Measurements from ENCODE around the gene EHMT1. TPM values are rescaled to one million over a fixed set of nuclear protein-coding genes. Genes with fewer than 3 reads are reported as not detected.
A peak's percentile ranks its signal among the peaks of the same experiment; 100 is the strongest.

EHMT1 gene
- total RNA-seq, 1 donor = 56.6 TPM

DNA sequence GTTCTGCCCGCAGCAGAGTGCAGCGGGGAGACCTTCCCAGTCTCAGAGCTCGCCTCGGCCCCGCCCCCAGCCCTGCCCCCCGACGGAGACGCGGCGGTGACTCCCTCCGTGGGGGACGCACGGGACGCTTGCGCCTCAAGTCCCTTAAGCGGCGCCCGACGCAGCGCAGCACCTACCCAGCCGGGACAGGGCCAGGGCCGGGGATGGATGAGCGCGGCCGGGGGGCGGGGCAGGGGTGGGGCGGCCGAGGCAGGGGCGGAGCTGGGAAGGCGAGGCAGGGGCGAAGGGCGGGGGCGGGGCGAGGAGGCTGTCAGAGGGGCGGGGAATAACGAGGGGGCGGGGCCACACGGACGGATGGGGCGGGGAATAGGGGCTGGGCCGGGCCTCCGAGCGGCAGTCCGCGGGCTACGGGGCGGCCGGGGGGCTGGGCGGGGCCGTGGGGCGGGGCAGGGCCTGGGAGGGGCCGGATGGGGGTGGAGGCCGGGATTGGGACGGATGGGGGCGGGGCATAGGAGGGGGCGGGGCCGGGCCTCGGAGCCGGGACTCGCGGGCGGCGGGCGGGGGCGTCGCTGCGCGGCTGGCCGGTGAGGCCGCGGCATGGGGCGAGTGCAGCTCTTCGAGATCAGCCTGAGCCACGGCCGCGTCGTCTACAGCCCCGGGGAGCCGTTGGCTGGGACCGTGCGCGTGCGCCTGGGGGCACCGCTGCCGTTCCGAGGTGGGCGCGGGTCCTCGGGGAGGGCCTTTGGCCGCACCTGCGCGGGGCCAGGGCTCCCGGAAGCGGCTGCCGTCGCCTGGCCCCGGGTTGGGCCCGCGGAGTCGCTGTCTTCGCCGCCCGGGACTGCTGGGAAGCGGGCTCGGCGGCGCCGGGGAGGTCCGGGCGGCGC lies 13.4 kb upstream of the EHMT1 start, which contains the start of gene ARRDC1:
ARRDC1 (plus strand) TSS at position 566 of the 884 bp plus-strand sequence; CDS start at position 598, 32 bp downstream.
- no peaks in the 10 kb centered on the region for H3K27me3 ChIP-seq (ENCODE audit: insufficient read depth, low read length)
- H3K4me1 ChIP-seq (ENCODE audit: insufficient read depth, low read length) = peaks cover 50% of the 10 kb centered on the region
- peak within 1 kb of the TSS; percentile 71 for H3K4me3 ChIP-seq (ENCODE audit: low read length)
- no peaks in the 10 kb centered on the region for H3K9me3 ChIP-seq (ENCODE audit: low read depth, low read length)

- Histone ChIP-seq H3K4me1 (ENCODE audit: insufficient read depth, low read length) (peaks cover 54% of the 10 kb centered on the region), H3K9me3 (ENCODE audit: low read depth, low read length) (no peaks in the 10 kb centered on the region), H3K27me3 (ENCODE audit: insufficient read depth, low read length) (no peaks in the 10 kb centered on the region), H3K4me3 (ENCODE audit: low read length) (peak overlapping the region; percentile 71)
These were observed 12.7 kb upstream of the EHMT1 start for GRCh38 chr9:137606005-137606621.

- no peaks in the 10 kb centered on the region for H3K27me3 ChIP-seq (ENCODE audit: insufficient read depth, low read length)
- H3K4me3 ChIP-seq (ENCODE audit: low read length) = peak overlapping the region; percentile 71
- H3K4me1 ChIP-seq (ENCODE audit: insufficient read depth, low read length) = peaks cover 60% of the 10 kb centered on the region
- H3K9me3 ChIP-seq (ENCODE audit: low read depth, low read length) = no peaks in the 10 kb centered on the region
These were observed 12.1 kb upstream of the EHMT1 start for GRCh38 chr9:137606734-137607138.

- Histone ChIP-seq H3K27me3 (ENCODE audit: insufficient read depth, low read length) (no peaks in the 10 kb centered on the region), H3K4me3 (ENCODE audit: low read length) (peak overlapping the region; percentile 71), H3K4me1 (ENCODE audit: insufficient read depth, low read length) (peaks cover 62% of the 10 kb centered on the region)
These were observed 11.5 kb upstream of the EHMT1 start for GRCh38 chr9:137607141-137607857.

DNA sequence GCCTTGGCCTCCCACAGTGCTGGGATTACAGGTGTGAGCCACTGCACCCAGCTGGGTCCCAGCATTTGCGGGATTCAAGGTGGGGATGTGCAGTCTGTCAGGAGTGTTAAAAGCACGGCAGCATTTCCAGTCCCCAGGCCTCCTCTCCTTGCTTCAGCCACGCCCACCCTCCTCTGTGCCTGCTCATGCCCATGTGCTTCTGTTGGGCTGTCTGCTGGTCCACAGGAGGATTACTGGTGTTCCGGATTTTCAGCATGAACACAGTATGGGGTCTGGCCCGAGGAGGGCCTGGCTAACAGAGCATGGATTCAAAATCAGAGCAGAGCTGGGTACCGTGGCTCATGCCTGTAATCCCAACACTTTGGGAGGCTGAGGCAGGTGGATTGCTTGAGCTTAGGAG lies 7.9 kb upstream of the EHMT1 start:
- Histone ChIP-seq H3K4me1 (ENCODE audit: insufficient read depth, low read length) (peaks cover 58% of the 10 kb centered on the region), H3K4me3 (ENCODE audit: low read length) (no peak overlapping the region), H3K27me3 (ENCODE audit: insufficient read depth, low read length) (no peaks in the 10 kb centered on the region), H3K9me3 (ENCODE audit: low read depth, low read length) (no peaks in the 10 kb centered on the region)

More at GRCh38 chr9:137607141-137607857, 11.5 kb upstream of the EHMT1 start:
- H3K9me3 ChIP-seq (ENCODE audit: low read depth, low read length) = no peaks in the 10 kb centered on the region

GRCh38 chr9:137611623-137612609 lies 6.9 kb upstream of the EHMT1 start:
- no peaks in the 10 kb centered on the region for H3K27me3 ChIP-seq (ENCODE audit: insufficient read depth, low read length)
- no peaks in the 10 kb centered on the region for H3K9me3 ChIP-seq (ENCODE audit: low read depth, low read length)
- H3K4me1 ChIP-seq (ENCODE audit: insufficient read depth, low read length) = peaks cover 50% of the 10 kb centered on the region
- no peak overlapping the region for H3K4me3 ChIP-seq (ENCODE audit: low read length)

DNA sequence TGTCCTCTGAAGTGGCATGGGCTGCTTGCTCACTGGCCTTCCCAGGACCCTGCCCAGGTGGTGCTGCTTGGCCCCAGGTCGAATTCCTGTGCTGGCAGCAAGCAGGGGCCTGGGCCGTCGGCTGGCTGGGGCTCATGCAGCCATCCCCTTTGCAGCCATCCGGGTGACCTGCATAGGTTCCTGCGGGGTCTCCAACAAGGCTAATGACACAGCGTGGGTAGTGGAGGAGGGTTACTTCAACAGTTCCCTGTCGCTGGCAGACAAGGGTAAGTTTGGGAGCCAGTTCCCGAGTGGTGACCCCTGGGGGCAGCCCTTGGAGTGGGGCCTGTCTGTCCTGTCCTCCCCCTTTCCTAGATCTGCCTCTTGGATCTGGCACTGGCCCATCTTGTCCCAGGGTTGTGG lies 6.1 kb upstream of the EHMT1 start:
- no peaks in the 10 kb centered on the region for H3K9me3 ChIP-seq (ENCODE audit: low read depth, low read length)
- H3K4me1 ChIP-seq (ENCODE audit: insufficient read depth, low read length) = peaks cover 49% of the 10 kb centered on the region
- no peak overlapping the region for H3K4me3 ChIP-seq (ENCODE audit: low read length)
- no peaks in the 10 kb centered on the region for H3K27me3 ChIP-seq (ENCODE audit: insufficient read depth, low read length)

DNA sequence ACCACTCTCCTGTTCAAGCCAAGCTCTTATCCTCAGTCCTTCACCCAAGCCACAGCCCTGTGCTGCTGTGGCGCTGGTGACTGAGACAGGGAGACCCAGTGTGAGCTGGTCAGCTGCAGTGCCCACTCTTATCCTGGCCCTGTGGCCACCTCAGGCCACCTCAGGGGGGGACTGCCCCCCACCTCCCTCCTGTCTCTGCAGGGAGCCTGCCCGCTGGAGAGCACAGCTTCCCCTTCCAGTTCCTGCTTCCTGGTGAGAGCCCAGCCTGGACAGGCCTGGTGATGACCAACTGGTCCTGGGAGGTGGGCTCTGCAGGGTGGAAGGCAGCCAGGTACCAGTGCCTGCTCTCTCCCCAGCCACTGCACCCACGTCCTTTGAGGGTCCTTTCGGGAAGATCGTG lies 5.5 kb upstream of the EHMT1 start:
- Histone ChIP-seq H3K27me3 (ENCODE audit: insufficient read depth, low read length) (no peaks in the 10 kb centered on the region), H3K4me3 (ENCODE audit: low read length) (no peak overlapping the region), H3K4me1 (ENCODE audit: insufficient read depth, low read length) (peaks cover 50% of the 10 kb centered on the region), H3K9me3 (ENCODE audit: low read depth, low read length) (no peaks in the 10 kb centered on the region)

GRCh38 chr9:137613738-137614523 lies 4.9 kb upstream of the EHMT1 start:
- no peak overlapping the region for H3K4me3 ChIP-seq (ENCODE audit: low read length)
- no peaks in the 10 kb centered on the region for H3K27me3 ChIP-seq (ENCODE audit: insufficient read depth, low read length)
- H3K9me3 ChIP-seq (ENCODE audit: low read depth, low read length) = no peaks in the 10 kb centered on the region
- peaks cover 44% of the 10 kb centered on the region for H3K4me1 ChIP-seq (ENCODE audit: insufficient read depth, low read length)

GRCh38 chr9:137614631-137615386 lies 4.0 kb upstream of the EHMT1 start:
- Histone ChIP-seq H3K9me3 (ENCODE audit: low read depth, low read length) (no peaks in the 10 kb centered on the region), H3K4me1 (ENCODE audit: insufficient read depth, low read length) (peaks cover 41% of the 10 kb centered on the region), H3K4me3 (ENCODE audit: low read length) (no peak overlapping the region), H3K27me3 (ENCODE audit: insufficient read depth, low read length) (no peaks in the 10 kb centered on the region)

DNA sequence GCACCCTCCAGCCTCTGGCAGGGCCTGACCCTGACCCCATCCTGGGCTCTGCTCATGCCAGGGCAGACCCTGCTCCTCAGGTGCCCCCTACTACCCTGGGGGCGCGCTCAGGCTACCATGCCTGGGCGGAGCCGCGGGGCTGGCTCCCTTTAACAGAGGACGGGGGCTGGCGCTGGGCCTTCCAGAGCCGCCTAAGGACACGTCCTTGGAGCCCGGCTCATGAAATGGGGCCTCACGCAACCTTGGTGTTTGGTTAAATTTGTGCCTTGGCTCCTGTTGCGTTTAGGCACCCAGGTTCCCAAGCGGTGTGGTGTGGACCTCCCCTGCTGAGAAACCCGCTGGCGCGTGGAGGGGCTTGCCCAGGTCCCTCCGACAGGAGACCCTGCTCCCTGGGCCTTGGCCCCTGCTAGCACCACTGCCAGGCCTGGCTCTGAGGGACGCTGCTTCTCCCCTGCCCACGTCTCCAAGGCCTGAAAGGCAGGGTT lies 3.4 kb upstream of the EHMT1 start:
- peaks cover 47% of the 10 kb centered on the region for H3K4me1 ChIP-seq (ENCODE audit: insufficient read depth, low read length)
- no peaks in the 10 kb centered on the region for H3K27me3 ChIP-seq (ENCODE audit: insufficient read depth, low read length)
- H3K4me3 ChIP-seq (ENCODE audit: low read length) = no peak overlapping the region
- H3K9me3 ChIP-seq (ENCODE audit: low read depth, low read length) = no peaks in the 10 kb centered on the region

GRCh38 chr9:137619240-137620047 lies 639 bp downstream of the EHMT1 start:
- H3K4me1 ChIP-seq (ENCODE audit: insufficient read depth, low read length) = peaks cover 37% of the 10 kb centered on the region
- H3K4me3 ChIP-seq (ENCODE audit: low read length) = peak overlapping the region; percentile 74
- no peaks in the 10 kb centered on the region for H3K27me3 ChIP-seq (ENCODE audit: insufficient read depth, low read length)
- H3K9me3 ChIP-seq (ENCODE audit: low read depth, low read length) = no peaks in the 10 kb centered on the region

Measured in mononuclear cell (primary cell).